Stimulated activated CD8-positive, alpha-beta memory T cell treated with anti-CD3 and anti-CD28 coated beads, Interleukin-15, amount 100 ng/mL, for 1 hour (primary cell): ENCODE measurements around the gene MRPL42.

Experiments
- DNase-seq: peaks from one replicate; pipeline ENCODE4 v3.0.0-alpha.2; 2020; ENCODE audit warnings: low read depth

Gene MRPL42

DNA sequence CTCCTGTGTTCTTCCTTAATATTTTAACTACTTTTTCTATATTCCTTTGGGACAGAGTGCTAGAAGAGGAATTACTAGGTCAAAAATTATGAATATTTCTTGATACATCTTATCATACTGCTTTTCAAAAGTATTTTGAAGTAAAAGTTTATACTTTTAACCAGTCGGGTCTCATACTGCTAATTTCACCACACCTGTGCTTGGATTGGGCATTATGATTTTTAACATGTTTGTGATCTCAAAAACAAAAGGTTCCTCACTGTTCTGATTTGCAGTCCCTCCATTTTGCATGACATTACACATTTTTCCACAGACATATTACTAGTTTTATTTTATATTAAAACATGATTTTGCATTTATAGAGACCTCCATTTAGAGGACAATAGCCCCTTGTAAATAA is 32.9 kb downstream of the MRPL42 start:
- no peak for DNase-seq

DNA sequence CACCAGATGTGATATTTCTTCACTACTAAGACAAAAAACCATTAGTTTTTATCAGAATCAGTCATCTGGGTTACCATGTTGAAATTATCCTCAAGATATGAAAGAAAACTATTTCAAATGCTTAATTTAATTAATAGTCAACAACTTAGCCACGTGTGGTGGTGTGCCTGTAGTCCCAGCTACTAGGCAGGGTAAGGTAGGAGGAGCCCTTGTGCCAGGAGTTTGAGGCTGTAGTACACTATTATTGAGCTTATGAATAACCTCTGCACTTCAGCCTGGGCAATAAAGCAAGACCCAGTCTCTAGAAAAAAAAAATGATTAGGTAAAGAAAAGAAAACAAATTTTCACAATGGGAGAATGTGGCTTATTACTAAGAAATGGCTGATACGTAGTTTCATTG is 33.4 kb downstream of the MRPL42 start:
- DNase-seq, result no peak

DNA sequence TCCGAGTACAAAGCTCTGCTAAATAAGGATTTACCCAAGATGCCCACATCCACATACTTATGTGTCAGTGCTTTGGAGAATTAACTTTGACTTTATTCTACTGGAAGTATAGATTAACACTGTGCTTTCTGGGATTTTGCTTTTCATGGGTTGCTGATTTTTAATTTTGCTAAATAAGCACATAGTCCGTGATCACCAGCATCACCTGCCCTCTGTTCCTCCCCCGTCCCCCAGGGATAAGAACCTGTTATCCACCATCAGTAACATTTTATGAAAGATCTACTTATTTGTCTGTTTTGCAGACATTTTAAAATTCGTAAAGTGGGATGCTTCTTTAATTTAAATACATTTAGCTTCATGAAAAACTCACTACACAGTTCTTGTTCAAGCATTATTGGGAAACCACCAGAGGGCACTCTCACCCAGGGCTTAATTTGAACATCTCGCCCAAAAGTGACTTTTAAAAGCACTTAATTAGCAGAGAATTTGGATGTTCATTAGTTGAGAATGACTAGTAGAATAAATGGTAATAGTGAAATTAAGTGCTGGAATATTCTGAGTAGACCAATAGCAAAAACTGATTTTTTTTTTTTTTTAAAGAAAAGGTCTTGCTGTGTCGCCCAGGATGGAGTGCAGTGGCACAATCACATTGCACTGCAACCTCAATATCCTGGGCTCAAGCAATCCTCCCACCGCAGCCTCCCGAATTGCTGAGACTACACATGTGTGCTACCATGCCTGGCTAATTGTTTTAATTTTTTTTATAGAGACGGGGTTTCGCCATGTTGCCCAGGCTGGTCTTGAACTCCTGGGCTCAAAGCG is 35.7 kb downstream of the MRPL42 start:
- peak; percentile 50 for DNase-seq

DNA sequence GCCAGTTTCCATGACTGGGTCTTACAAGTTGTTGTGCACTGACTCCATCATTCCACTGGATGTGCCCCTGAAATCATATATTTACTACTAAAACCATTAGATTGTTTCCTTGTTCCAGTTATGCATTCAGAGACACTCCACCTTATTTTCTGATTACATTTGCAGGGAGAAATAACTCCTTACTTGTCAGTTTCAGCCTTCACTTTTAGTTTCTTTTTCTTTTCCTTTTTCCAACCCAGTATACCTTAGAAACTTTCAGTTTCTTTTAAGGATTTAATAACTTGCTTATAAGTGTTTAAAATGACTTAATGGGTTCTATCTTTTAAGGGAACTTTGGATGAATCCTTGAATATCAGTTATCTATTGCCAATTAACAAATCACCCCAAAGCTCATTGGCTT is 39.9 kb downstream of the MRPL42 start:
- no peak for DNase-seq

DNA sequence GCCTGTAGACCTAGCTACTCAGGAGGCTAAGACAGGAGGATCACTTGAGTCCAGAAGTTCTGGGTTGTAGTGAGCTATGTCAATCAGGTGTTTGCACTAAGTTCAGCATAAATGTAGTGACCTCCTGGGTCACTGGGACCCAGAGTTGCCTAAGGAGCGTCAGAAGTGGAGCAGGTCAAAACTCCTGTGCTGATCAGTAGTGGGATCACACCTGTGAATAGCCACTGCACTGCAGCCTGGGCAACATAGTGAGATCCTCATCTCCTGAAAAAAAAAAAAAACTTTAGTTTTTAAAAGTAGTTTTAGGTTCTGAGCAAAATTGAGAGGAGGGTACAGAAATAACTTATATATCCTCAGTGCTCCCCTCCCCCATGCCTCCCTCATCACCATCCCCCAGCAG is 42.2 kb downstream of the MRPL42 start:
- no peak for DNase-seq

DNA sequence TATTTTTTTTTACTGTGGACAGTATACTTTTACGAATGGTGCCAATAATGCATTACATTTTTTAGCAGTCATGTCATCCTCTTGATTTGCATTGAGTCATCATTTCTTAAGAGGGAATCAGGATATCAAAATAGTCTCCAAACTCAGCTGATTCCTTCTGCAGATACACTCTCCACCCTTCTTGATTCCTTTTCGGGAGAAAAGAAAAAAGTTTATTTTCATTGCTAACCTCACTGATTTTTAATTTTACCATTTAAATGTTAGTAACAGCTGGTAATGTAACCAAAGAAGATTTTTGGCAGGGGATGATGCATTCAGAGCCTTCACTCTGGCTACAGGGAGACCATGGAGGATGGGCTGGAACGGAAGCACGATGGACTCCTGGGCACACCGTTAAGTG is 47.5 kb downstream of the MRPL42 start:
- no peak for DNase-seq

DNA sequence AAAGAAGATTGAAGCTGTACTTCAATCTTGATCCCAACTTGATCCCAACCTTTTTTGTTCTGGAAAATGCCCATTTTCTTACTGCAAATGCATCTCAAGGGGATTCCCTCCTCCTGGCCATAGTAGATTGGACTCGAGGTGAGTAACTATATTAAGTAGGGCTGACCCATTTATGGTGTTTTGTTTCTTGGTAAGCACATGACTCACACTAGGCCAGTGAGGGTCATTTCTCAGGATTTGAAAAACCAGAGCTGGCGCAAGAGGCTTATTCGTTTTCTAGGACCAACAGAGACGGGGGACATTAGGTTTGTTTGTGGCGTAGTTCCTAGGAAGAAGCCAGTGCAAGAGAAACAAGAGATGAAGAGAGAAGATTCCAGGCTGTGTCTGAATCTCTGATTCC is 51.4 kb downstream of the MRPL42 start:
- DNase-seq, result no peak

DNA sequence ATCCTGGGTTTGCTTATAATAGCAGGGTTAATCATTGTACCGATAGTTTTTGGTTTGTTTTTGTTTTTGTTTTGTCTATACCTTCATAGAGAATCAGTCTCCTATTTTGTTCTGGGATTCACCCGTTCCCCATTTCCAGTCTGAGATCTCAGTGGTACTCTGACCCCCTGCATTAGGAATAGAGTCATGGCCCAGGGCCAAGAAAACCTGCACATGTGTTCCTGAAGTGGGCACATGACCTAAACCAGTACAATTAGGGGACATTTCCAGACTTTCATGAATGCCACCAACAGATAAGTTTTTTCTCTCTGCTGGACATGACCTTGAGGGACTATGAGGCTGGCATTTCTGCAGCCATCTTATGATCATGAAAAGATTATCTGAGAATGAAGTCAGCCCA is 52.5 kb downstream of the MRPL42 start:
- DNase-seq, result no peak

DNA sequence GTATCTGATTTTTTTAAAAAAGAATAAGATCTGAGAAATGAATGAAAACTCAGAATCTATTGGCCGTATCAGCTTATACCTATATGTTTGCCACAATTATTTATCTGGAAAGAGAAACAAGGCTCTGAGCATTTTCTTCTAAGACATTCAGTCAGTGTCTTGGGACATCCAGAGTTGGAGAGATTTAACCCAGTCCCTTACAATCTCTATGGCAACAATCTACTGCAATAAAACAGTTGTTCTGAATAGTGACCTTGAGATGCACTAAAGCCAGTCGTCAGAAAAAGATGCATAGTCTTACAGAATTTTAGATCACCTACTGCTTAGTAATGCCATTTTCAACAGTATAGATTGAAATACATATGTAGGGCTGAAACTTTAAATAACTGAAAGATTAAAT is 53.1 kb downstream of the MRPL42 start:
- no peak for DNase-seq

DNA sequence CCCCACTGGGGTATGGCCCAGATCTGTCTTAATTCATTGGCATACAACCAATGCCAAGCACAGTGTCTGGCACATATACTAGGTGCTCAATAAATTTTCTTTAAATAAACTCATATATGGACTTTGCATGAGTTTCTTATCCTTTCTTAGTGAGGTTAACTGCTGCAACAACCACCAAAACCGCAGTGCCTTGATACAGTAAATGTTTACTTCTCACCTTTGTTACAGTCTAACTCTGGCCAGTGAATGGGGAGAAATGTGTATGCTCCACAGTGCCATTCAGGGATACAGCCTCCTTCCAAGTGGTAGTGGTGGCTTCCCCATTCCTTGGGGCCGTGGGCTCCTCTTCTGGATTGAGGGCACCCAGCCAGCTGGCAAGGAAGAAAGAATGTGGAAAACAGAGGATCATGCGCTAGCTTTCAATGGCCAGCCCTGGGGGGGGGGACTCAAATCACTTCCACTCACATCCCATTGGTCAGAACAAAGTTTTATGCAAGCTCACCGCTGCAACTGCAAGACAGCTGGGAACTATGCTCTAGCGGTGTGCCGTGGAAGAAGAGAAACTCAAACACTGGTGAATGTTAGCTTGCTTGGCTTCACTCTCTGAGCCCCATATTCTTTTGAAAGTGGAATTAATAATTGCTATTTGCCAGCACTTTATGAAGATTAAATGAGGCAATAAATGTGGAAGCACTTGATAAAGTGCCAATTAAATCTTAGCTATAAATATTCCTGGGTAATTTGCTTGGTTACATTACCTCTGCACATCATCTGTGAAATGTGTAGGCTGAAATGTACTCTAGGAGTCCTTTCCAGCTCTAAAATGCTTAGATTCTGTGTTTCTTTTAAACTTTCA is 54.1 kb downstream of the MRPL42 start:
- DNase-seq, result no peak

DNA sequence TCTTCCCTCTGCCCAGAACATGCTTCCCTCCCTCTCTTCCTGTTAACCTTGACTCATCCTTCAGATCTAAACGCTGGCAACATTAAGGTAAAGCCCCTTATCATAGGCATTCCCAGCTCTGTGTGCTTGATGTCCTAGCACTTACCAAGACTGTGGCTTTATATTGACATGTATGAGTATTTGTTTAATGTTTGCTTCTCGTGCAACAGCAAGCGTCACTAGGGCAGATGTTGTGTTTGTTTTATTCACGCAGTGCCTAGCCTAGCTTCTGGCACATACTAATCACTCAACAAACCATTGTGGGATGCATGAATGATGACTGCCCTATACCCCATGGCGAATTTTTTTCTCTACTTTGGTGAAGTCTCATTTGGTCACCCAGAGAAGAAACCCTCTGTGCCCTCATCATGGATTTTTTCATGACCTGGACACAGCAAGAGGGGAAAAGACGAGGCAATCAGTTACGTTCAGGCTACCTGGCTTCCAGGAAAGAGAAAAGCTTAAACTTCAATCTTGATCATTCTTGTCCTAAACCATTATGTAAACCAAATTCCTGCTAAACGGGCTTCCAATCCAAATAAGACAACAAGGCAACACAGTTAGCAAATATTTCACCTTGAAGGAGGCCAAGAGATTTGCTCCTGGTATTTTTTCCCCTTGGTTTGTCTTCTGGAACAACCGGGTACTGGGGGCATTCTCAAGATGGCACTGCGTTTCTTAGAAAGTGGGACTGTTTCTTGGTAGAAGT is 57.2 kb downstream of the MRPL42 start:
- no peak for DNase-seq

DNA sequence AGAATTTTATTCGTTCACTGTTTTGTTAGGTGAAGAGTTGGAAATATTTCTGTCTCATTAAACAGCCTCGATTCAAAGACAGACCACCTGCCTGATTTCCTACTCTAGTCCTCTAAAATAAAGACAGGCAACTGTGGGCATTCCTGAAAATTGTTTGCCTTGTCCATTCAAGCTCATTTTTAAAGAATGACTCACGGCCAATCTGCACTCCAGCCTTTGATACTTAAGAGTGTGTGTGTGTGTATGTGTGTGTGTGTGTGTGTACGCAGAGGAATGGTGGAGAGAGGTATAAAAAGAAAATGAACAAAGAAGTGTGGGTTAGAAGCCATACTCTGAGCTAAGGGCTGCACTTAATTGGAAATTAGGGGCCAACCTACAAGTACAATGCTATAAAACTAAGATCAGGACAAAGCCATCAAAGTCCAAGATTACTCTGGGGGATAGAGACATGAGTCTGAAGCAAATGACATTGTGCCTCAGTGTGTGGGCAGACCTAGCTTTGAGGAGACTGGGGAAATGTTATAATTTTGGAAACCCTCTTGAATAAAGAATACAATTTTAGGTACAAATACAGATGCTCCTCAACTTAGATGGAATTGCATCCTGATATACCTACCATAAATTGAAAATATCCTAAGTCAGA is 59.6 kb downstream of the MRPL42 start:
- no peak for DNase-seq

DNA sequence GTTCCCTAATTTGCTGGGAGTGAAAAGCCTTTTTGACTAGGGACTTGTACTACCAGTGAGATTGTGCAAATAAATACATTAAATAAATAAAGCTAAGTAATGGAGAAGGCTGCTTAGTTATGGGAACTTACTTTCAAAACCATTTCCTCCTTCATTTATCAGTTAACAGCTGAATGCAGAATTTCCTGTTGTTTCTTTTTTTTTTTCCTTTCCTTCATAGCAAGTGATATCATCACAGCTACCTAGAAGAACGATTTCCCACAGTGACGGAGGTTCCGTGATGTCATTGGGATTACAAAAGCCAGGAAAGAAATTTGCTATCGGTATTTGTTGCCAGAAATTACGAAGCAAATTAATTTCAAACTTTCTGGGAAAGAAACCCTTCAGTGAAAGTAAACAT is 63.0 kb downstream of the MRPL42 start:
- no peak for DNase-seq

DNA sequence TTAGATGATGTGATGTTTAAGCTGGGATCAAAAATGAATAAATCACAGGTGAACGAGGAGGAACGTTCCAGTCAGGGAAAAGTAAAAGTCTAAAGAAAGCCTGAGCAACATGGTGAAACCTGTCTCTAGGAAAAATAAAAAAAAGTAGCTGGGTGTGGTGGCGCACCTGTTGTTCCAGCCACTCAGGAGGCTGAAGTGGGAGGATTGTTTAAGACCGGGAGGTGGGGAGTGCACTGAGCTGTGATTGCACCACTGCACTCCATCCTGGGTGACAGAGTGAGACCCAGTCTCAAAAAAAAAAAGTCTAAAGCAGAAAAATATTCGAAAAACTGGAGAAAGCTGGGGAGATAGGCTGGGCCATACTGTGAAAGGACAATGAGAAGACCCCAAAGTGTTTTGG is 66.0 kb downstream of the MRPL42 start:
- no peak for DNase-seq

DNA sequence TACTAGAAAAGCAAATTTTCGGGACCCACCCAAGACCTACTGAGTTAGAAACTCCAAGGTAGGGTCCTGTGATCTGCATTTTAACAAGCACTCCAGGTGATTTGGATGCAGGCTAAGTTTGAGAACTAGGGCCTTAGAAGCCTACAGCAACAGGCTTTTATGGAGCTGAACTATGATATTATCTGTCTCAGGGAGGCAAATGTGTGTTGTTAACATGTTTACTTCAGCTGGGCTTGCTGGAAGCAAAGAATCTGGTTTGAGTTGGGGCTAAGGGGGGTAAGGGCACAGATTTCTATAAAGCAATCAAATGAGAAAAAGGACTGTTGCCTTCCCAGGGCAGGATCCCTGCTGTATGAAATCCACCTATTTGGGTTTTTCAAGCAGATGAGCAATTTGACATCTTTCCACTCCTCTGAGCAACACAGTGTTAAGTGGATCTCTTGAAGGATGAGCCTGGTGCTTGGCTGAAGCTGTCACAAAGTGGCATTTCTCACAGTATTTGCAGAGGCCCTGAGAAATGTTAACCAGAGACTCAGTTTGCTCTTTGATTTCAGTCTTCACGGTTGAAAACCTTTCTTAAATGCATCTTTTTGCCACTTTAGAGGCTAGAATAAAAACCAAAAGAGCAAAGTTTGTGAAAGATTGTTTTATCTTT is 68.9 kb downstream of the MRPL42 start:
- DNase-seq, result no peak

DNA sequence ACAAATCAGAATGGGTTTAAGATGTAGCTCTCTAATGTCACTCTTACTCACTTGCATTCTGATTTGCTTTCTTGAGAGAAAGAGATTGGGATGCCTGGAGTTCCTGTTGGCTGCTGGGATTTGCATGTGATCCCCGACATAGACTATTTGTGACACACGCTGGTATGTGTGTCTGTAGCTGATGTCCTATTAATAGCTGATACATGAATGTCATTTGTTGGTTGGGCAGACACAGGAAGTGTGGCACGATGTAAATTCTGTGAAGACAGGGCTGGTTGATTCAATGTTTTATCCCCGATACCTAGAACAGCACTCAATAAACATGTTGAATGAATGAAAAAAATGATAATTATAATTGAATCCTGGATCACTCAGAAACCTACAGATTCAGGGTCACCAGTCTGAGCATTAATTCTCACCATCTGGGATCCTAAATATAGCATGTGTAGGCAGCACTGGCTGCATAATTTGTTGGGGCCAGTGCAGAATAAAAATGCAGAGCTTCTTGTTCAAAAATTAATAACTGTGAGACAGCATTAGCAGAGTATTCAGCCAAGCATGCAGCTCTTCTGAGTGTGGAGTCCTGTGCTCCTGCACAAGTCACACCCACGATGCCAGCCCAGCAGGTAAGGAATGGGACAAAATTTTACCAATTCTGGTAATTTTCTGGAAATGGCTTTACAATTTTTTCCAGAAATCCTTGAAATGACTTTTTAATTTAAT is 69.6 kb downstream of the MRPL42 start:
- no peak for DNase-seq

DNA sequence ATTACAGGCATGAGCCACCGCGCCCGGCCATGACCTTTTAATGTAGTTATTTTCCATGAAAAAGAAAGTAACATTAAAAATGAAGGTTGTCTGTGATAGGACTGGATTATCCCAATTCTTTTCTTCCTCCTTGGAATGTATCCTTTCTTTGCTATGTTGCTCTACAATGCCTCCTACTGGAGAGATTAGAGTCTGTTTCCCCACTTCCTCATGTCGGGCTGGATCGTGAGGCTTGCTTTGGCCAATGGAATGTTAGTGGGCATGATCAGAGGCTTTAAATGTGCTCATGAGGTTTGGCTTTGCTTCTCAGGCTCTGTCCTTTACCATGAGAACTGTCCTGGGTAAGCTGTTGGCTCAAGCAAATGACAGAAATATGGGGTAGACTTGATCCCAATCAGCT is 70.5 kb downstream of the MRPL42 start:
- no peak for DNase-seq

DNA sequence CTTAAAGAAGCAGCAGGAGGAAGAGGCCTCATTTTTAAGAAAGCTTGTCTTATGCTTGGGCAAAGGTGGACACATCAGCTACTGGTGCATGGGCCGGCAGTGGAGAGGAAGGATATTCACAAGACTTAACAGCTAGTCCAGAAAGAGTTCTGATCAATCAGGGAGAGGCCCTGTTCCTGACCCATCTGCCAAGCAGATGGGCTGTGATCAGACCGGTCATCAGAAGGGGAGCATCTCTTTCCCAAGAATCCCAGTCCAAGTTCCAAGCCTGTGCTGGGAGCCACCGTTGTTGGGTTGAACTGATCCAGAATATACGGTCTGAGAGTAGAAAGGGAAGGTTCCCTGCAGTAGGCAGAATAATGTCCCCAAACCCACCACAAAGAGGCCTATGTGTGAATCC is 72.5 kb downstream of the MRPL42 start:
- no peak for DNase-seq

DNA sequence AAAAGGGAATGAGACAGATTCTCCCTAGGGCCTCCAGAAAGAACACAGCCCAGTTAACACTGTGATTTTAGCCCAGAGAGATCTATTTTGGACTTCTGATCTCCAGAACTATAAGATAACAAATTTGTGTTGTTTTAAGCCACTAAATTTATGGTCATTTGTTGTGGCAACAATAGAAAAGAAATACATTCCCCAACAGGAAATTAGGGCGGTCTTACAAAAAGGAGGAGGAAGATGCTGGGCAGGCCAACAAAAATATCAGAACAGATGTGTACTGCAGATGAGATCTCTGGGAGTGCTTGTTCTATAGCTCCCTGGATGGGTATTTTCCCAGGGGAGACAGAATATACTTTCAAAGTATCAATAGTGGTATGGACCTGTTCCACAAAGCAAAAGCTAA is 73.2 kb downstream of the MRPL42 start:
- no peak for DNase-seq

DNA sequence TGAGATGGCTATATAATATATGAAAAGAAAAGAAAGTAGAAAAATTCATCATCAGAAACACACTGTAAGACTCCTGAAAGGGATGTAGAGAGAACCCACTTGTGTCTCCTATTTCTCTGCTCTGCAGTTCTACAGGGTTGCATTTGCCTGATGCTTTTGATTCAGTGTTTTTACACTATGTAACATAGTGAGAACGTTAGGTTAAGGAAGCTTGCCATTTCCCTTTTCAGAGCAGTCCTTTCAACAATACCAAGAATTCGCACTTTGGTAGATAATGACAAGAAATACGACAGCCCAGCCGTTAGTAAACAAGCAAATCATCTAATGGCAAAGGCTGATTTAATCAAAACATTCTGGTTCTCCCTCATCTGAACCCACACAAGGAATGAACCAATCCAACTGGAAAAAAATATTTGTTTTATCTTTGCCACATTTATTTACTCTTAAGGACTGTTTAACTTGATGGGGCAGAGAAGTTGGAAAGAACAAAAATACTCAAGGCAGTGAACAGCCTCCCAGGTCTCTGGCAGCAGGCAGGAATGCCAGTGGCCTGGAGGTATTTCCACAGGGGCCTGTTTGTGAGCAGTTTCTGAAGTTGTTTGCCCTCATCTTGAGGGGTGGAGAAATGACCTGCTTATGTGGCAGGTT is 74.4 kb downstream of the MRPL42 start:
- DNase-seq, result no peak

DNA sequence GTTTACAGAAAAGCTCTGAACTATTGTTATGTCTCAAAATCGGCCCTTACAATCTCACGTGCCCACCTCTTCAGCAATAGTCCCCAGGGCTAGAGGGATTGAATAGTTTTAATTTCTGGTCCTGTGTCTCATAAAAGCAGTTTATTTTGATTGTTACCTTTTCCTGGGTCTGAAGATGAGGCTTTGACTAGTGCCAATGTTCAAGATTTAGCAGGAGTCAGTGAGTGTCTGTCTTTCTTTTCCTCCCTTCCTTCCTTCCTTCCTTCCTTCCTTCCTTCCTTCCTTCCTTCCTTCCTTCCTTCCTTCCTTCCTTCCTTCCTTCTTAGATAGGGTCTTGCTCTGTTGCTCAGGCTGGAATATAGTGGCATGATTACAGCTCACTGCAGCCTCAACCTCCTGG is 80.5 kb downstream of the MRPL42 start:
- DNase-seq, result no peak
